ENCODE results near the gene GZMM.

GRCh38 chr19:495402-496111 lies 48.3 kb upstream of the GZMM start:
- peak in 4 of 5 experiments; percentile 34 to 67 (median 62) for TF ChIP-seq CTCF (IDR thresholded peaks at IDR 0.05)
- TF ChIP-seq POLR2A (IDR thresholded peaks at IDR 0.05): no peak
